HG03103 (cell line): ENCODE results near the gene SLC30A7.
"Not testable (repeated sequence)": the region's sequence is repeated elsewhere in the genome, so short reads cannot be mapped to it uniquely, and the experiment has no call there.

Source experiments
- ATAC-seq: cut with Tn5 transposase; IDR thresholded peaks from one replicate; pipeline ENCODE4 v1.9.1; 2021; ENCODE audit warnings: low read depth; ENCODE audit not compliant: unreplicated experiment

The SLC30A7 gene

DNA sequence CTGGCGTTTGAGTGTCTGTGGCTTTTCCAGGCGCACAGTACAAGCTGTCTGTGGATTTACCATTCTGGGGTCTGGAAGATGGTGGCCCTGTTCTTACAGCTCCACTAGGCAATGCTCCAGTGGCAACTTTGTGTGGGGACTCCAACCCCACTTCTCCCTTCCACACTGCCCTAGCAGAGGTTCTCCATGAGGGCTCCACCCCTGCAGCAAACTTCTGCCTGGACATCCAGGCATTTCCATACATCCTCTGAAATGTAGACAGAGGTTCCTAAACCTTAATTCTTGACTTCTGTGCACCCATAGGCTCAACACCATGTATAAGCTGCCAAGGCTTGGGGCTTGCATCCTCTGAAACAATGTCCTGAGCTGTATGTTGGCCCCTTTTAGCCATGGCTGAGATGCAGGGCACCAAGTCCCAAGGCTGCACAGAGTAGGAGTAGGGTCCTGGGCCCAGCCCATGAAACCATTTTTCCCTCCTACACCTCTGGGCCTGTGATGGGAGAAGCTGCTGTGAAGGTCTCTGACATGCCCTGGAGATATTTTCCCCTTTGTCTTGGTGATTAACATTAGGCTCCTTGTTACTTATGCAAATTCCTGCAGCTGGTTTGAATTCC is 5.9 kb upstream of the SLC30A7 start:
- ATAC-seq = not testable (repeated sequence)

DNA sequence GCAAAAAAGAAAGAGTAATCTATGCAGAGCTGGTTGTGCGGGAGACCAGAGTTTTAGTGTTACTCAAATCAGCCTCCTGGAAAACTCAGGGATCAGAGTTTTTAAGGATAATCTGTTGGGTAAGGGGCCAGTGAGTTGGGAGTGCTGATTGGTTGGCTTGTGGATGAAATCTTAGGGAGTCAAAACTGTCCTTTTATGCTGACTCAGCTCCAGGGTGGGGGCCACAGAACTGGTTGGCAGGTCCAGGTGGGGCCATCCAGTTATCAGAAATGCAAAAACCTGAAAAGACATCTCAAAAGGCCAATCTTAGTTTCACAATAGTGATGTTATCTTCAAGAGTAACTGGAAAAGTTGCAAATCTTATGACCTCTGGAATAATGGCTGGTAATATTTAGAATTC is 4.5 kb upstream of the SLC30A7 start:
- ATAC-seq = no peak

DNA sequence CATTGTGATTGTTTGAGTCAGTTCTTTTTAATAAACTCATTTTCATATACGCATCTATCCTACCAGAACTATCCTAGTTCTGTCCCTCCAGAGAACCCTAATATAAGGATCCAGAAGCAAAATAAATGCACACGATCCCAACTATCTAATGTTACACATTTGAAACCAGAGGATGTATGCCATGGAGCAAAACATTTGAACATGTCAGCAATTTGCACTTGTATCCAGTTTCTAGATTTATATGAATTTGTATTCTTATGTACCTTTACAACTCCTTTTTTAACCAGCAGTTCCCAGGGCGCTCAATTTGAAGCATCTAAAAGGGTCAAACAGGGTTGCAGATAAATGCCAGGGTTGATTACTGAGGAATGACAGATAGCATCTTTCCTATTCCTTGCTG is 3.3 kb upstream of the SLC30A7 start:
- no peak for ATAC-seq

DNA sequence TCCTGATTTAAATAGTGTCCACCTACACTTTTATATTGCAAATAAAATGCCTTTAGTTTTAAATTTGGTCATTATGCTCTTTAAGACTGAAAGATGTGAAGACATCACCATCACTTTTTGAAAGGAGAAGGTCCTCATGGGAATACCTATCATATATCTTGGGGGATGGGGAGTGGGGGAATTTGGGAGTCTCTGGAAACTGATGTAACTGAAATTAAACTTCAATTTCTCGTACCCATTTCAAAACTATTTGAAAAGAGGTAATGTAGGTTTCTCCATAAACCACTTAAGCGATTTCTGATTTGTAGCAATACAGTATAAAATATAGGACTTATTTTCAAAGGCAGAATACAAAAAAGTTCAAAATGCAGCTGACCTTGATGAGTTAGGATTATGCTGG is 2.2 kb upstream of the SLC30A7 start:
- no peak for ATAC-seq

DNA sequence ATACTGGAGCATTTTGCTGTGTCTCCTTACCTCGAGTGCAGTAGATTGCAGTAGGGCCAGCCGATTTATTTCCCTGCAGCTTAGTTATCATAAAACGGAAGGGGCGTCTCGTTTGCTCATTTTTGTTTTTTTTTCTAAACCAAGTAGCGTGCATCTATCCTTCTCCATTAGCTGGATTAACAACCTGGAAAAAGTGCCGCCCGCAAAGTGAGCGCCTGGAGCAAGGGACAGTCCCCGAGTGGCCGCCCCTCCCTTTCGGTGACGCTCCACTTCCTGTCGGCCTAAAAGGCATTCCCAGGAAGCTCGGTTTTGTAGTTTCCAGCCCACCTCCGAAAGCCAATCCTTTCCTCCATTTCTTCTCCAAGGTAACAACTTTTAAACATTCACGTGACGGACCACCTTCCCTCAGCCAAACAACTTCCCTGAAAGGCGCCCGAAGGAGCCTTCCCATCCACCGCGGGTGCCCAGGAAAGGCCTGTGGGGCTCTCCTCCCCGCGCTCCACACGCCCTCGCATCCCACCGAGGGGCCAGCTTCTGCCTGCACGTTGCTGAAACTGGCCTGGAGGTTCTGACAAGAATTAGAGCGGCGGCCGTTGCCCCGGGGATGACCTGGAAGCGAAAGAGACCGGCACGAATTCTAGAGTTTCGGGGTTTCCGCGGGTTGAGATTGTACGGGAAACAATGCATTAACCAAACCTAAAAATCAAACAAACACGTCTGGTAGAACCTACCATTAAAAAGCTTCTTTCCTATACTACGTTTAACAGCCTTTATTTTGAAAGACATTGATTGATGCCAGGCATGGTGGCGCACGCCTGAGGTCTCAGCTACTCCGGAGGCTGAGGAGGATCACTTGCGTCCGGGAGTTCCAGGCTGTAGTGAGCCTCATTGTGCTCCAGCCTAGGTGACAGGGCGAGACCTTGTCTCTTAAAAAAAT is 1.0 kb upstream of the SLC30A7 start, which contains the start of gene EXTL2:
EXTL2 (minus strand) TSS at position 240 of the 937 bp plus-strand sequence. CDS start 6,085 bp downstream, outside the sequence.
- peak; percentile 39 for ATAC-seq

DNA sequence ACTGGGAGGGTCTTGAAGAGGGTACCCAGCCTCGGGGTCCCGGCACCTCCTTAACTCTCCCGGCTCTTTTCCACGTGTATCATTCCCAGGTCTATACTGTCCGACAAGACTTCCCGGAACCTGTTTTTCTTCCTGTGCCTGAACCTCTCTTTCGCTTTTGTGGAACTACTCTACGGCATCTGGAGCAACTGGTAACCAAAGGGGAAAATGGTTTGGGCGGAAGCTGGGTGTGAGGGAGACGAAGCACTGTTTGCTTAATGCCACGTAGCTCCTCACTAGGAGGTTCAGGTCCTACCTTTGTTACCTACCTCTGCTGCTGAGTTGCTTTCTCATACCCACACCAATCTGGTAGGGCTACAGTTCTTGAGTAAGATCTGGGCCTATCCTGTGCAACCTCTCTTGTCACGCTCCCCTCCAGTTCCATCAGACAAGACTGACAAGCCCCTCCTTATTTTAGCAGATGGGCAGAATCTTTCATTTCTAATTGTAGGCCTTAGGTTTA is 642 bp downstream of the SLC30A7 start:
- peak; percentile 27 for ATAC-seq

DNA sequence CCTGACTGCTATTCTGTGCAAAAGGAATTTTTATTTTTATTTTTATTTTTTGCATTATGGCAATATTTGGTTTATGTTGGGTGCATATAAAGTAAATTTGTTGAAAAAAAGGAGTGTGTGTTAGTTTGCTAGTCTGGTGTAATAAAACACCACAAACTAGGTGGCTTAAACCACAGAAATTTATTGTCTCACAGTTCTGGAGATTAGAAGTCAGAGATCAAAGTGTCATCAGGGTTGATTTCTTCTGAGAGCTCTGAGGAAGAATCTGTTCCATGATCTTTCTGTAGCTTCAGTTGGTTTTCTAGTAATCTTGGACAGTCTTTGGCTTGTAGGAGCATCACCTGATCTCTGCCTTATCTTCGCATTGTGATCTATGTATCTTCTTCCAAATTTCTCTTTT is 6.5 kb downstream of the SLC30A7 start:
- ATAC-seq = no peak

DNA sequence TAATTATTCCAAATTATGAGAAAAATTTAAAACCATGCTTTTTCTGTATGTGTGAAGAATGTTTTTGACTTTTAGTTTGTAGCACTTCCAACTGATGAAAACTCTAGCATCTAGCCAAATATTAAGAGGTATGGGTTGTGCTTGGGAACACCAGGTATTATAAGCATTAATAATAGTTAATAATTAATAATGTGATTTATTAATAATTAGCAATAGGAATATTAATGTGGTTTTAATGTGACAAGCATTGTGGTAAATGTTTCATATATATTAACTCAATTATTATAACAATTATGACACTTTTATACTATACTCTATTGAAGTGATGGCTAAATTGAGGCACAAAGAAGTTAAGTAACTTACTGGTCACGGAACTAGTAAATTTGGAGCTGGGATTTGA is 7.9 kb downstream of the SLC30A7 start:
- no peak for ATAC-seq

DNA sequence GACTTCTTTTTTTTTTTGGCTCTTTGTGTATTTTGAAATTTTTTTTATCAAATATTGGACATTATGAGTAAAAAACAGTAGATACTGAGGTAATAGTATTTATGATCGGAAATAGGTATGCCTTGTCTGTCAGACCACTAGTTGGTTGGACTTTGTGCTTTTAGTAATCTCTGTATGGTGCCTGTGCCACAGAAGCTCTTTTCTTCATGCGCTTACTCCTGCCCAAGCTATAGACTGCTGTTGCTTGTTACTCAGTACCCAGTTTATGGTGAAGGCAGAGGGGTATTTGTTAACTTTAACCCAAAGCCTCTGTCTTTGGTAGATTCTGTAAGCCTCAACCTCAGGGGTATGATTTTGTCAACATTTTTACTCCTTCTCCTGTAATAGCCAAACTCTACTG is 8.6 kb downstream of the SLC30A7 start:
- no peak for ATAC-seq

DNA sequence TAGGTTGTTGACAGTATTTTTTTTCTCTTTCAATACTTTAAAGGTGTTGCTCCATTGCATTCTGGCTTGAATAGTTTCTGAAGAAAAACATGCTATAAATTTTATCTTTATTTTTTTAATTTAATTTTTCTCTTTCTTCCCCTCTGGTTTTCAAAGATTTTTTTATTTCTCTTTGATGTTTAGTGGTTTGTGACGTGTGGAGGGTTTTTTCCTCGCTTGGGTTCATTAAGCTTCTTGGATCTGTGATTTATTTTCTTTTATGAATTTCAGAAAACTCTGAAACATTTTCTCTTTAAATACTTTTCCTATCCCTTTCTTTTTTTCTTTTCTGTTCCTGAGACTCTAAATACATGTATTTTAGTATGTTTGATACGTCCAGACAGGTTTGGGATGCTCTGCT is 9.3 kb downstream of the SLC30A7 start:
- no peak for ATAC-seq

DNA sequence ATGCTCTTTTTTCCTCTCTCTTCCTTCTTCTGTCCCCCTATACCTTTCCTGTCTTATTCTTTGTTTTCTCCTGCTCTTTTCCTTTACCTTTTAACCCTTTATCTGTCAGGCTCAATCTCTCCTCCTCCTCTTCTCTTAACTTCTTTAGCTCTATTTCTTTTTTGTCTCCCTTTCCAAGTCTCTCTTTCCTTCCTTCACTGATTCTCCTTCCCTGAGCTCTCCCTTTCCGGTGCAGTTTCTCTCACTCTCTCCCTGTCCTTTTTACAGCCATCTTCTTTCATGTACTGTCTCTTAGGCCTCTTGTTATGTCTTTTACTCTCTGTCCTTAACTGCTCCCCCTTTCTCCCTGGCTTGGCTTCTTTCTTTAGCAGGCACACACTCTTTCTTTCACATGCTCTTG is 12.0 kb downstream of the SLC30A7 start:
- no peak for ATAC-seq

DNA sequence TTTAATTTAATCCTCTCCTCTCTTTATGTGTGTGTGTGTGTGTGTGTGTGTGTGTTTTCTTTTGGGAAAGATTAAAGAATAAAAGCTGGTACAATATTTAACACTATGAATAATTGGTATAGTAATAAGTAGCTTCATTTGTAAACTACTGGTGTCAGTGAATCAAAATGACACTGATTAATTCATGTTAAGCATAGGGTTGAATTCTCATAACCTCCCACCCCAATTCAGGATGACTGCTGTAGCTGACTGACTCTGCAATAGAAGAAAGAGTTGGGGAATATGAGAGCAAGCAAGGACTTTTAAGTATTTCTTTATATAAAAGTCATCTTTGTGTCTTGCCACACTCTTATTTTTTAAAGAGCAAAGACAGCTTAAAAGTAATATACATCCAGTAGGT is 13.1 kb downstream of the SLC30A7 start:
- ATAC-seq = no peak

DNA sequence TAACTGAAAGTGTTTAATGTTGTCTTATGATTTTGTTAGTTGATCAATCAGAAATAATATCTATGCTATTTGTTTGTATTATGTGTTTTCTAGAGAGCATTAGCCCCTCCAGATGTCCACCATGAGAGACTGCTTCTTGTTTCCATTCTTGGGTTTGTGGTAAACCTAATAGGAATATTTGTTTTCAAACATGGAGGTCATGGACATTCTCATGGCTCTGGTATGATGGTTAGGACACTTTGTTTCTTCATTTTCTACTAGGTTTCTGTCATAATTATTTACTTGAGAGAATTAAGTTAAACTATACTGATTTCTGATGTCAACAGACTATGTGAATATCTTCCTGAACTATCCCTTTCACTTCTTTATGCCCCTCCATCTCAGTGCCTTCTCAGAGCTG is 16.1 kb downstream of the SLC30A7 start:
- no peak for ATAC-seq

DNA sequence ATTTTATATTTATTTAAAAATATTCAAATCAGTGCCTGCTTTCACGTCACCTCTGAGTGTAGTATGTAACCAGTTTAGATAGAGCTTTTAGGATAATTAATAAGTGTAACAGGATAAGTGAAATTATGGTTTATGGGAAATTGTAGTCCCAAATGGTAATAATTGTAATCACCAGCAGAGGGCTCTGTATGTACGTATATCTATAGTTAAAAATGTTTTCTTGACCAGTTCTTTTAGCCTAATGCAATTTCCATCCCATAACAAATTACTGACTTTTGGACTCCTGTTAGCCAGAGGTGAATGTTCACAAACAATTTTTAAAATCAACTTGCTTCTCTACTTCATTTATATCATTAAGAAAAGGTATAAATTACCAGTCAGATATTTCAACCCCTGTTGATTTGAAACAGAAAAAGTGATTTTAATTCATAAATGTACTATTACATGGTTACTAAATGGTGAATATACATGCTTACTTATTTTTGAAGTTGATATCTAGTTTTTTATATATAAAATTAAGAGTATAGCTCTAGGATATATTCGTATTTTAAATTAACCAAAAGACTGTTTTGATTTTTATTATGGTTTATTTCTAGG is 25.3 kb downstream of the SLC30A7 start:
- no peak for ATAC-seq

DNA sequence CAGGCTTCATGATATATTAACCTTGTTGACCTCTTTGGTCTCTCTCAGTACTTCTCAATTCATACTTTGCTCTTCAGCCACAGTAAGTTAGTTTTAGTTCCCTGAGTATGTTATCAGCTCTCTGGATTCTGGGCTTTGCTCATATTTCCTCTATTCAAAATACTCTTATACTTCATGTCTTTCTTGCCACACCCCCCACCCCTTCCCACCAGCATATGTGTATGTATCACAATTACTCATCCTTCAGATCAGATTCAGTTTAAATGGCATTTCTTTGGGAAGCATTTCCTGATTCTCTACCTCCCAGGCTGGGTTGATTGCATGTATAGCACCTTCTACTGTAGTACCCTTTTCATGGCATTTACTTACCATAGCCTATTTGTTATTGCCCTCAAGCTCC is 28.3 kb downstream of the SLC30A7 start:
- no peak for ATAC-seq

DNA sequence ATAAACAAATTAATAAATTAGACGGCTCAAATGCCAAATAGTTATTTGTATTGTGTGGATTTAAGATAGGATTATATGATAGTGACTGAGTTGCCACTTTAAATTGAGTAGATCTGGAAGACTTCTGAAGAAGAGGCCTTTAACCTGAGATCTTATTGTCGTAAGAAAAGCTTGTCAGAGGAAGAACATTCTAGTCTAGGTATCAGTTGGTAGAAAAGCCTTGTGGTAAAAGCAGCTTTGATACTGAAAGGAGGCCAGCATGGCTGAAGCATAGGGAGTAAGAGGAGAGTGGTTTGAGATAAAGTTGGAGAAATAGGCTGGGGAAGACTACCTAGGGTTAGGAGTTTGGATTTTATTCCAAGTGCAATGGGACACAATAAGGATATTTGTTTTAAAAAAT is 29.1 kb downstream of the SLC30A7 start:
- no peak for ATAC-seq

DNA sequence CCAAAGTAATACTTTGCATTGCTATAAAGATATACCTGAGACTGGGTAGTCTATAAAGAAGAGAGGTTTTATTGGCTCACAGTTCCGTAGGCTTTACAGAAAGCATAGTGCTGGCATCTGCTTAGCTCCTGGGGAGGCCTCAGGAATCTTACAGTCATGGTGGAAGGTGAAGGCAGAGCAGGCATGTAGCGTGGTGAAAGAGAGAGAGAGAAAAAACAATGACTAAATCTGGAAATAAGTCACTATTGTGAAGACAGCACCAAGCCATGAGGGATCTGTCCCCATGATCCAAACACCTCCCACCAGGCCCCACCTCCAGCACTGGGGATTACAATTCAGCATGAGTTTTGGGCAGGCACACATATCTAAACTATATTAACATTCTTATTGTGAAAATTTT is 30.4 kb downstream of the SLC30A7 start:
- ATAC-seq = no peak

DNA sequence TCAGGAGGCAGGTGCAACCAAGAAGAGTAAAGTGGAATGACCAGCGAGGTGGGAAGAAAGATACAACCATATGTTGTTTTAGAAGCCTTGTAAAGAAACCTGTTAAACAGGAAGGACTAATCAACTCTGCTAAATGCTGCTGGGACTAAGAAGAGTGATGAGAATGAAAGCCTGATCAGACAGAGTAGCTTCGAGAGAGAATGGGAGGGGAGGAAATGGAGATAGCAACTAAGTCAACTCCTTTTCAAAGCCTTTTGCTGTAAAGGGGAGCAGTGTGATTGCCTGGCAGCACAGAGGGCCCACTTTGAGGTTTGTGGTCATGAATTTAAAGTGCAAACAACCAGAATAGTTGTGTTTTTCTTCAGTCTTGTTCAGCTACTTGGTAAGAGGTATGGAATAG is 31.4 kb downstream of the SLC30A7 start:
- ATAC-seq = no peak

DNA sequence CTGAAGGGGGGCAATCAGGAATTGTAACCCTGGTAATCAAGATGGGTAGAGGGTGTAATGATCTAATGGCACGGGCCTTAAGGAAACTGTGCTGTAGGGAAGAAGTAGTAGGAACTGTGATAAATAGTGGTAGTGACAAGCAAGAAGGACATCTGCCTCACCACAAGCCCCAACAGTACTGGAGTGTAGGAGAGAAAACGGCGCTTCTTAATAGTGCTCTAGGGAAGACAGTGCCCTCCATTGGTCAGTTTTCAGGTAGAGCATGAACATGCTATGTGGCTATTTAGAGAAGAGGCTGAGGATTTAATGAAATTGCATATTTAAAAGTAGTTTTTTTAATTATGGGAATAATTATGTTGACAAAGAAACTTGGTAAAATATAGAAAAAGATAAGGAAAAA is 32.2 kb downstream of the SLC30A7 start:
- no peak for ATAC-seq

DNA sequence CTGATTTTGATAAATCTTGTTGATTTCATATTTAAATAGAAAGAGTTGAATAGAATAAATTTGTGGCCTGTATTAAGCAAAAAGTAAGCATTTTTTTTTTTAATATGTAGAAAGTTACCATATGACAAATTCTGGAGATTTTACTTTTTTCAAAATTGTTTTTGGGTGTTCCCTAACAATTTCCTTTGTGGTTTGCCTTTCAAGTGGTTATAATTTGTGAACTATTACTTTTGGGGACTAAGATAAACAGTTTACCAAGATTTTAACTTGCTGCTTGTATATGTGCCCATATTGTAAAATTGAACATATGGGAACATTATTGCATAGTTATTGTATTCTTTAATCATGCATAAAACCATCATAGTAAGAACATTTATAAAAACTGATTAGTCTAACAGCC is 34.6 kb downstream of the SLC30A7 start:
- no peak for ATAC-seq

DNA sequence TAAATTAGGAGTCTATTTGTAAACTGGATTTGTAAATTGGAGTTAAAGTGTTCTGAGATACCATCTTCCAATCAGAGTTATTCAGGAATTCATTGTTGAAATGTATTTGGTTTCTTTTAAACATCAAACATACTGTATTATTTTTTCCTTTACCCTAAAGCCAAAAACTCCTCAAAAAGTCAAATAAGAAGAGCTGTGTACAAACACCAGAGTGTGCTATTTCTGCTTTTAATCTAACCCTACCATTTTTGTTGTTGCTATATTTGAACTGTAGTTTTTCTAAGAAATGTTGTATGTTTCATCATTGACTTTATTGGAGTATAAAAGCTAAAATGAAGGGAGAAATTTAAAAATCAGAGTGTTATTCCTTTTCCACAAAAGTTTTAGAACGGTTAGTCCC is 35.8 kb downstream of the SLC30A7 start:
- ATAC-seq = no peak
